ENCODE measurements around the gene LRRC14B. TPM values are rescaled to one million over a fixed set of nuclear protein-coding genes. Genes with fewer than 3 reads are reported as not detected.

Gene LRRC14B
- total and polyA plus RNA-seq, 2 of the 13 experiments (the other 11 are each of a cell fraction or from before 2014, with no cell fraction given): not detected

- TF ChIP-seq ZUFSP (CRISPR knock-in tag; IDR thresholded peaks at IDR 0.05; ENCODE audit: borderline replicate concordance) (no peak), ZNF597 (CRISPR knock-in tag; IDR thresholded peaks at IDR 0.05) (no peak), EED (CRISPR knock-in tag; IDR thresholded peaks at IDR 0.05) (no peak), GLI4 (CRISPR knock-in tag; IDR thresholded peaks at IDR 0.05; ENCODE audit: borderline replicate concordance) (0 out of 2 replicates have a peak, but pooled peaks have one; percentile 55), ZNF292 (CRISPR knock-in tag; IDR thresholded peaks at IDR 0.05; ENCODE audit: borderline replicate concordance, low read depth) (no peak), ZSCAN21 (CRISPR knock-in tag; IDR thresholded peaks at IDR 0.05; ENCODE audit: borderline replicate concordance) (peak; percentile 72; the same call in 1 of the 2 replicates), ZNF282 (IDR thresholded peaks at IDR 0.05; ENCODE audit: partially characterized antibody) (no peak), MTERF4 (CRISPR knock-in tag; IDR thresholded peaks at IDR 0.05) (no peak), DNMT3B (CRISPR knock-in tag; conservative IDR thresholded peaks at IDR 0.05) (no peak), KDM2A (CRISPR knock-in tag; IDR thresholded peaks at IDR 0.05; ENCODE audit: borderline replicate concordance, low read depth) (0 out of 2 replicates have a peak, but pooled peaks have one; percentile 22), TCF7 (IDR thresholded peaks at IDR 0.05; ENCODE audit: low read depth) (no peak), ZNF432 (CRISPR knock-in tag; IDR thresholded peaks at IDR 0.05; ENCODE audit: borderline replicate concordance) (no peak), ZNF235 (CRISPR knock-in tag; IDR thresholded peaks at IDR 0.05; ENCODE audit: borderline replicate concordance) (peak; percentile 47; the same call in 1 of the 2 replicates), HOXA5 (CRISPR knock-in tag; IDR thresholded peaks at IDR 0.05) (peak; percentile 43; the same call in 1 of the 2 replicates), ZNF382 (CRISPR knock-in tag; IDR thresholded peaks at IDR 0.05; ENCODE audit: borderline replicate concordance) (no peak), GTF2F1 (IDR thresholded peaks at IDR 0.05; ENCODE audit: low read length) (no peak), PHF8 (CRISPR knock-in tag; IDR thresholded peaks at IDR 0.05) (peak; percentile 42), NAIF1 (CRISPR knock-in tag; IDR thresholded peaks at IDR 0.05; ENCODE audit: borderline replicate concordance) (no peak), DR1 (CRISPR knock-in tag; IDR thresholded peaks at IDR 0.05) (no peak), HDAC2 (CRISPR knock-in tag; IDR thresholded peaks at IDR 0.05) (no peak), GATA4 (IDR thresholded peaks at IDR 0.05; ENCODE audit: borderline replicate concordance, low read depth) (no peak), SP5 (CRISPR knock-in tag; IDR thresholded peaks at IDR 0.05; ENCODE audit: borderline replicate concordance, low read depth) (peak; percentile 48; the same call in 1 of the 2 replicates), ZSCAN29 (CRISPR knock-in tag; conservative IDR thresholded peaks at IDR 0.05) (no peak), NR2F2 (IDR thresholded peaks at IDR 0.05; ENCODE audit: borderline replicate concordance, low read depth) (no peak), RARA (CRISPR knock-in tag; IDR thresholded peaks at IDR 0.05) (no peak), SIX1 (CRISPR knock-in tag; IDR thresholded peaks at IDR 0.05; ENCODE audit: borderline replicate concordance) (no peak), ZNF577 (CRISPR knock-in tag; IDR thresholded peaks at IDR 0.05; ENCODE audit: borderline replicate concordance, low read depth) (no peak)
Observed at GRCh38 chr5:218457-219291, 27.4 kb downstream of the LRRC14B start (continued).
